ENCODE data around the gene RASA4B. TPM values are rescaled to one million over a fixed set of nuclear protein-coding genes. Genes with fewer than 3 reads are reported as not detected.
"Not testable (repeated sequence)": the region's sequence is repeated elsewhere in the genome, so short reads cannot be mapped to it uniquely, and the experiment has no call there.

Gene RASA4B
- total RNA-seq, 1 donor from 2014 or later: 16.1 TPM

GRCh38 chr7:102456327-102456726 is 61.2 kb downstream of the RASA4B start:
- H3K36me3 Mint-ChIP-seq (ENCODE audit: low read depth): peaks cover 27% of the 10 kb centered on the region
- POLR2A ChIA-PET: interaction anchor here (0.9 to 1.4 kb wide), 4 partner anchors 11 to 93 kb away, joined by 3 to 8 read pairs (median 4); no protein-coding TSS in a partner anchor
- H3K4me1 Mint-ChIP-seq: peaks cover 3% of the 10 kb centered on the region
- ATAC-seq (ENCODE audit: low read depth) (no peak), DNase-seq (no peak)
- H3K9me3 Mint-ChIP-seq: no peaks in the 10 kb centered on the region
- CTCF ChIA-PET: no interaction called here
- no peak overlapping the region for H3K4me3 Mint-ChIP-seq
- H3K27ac Mint-ChIP-seq: no peak overlapping the region
- TF ChIP-seq, protein P1, sequence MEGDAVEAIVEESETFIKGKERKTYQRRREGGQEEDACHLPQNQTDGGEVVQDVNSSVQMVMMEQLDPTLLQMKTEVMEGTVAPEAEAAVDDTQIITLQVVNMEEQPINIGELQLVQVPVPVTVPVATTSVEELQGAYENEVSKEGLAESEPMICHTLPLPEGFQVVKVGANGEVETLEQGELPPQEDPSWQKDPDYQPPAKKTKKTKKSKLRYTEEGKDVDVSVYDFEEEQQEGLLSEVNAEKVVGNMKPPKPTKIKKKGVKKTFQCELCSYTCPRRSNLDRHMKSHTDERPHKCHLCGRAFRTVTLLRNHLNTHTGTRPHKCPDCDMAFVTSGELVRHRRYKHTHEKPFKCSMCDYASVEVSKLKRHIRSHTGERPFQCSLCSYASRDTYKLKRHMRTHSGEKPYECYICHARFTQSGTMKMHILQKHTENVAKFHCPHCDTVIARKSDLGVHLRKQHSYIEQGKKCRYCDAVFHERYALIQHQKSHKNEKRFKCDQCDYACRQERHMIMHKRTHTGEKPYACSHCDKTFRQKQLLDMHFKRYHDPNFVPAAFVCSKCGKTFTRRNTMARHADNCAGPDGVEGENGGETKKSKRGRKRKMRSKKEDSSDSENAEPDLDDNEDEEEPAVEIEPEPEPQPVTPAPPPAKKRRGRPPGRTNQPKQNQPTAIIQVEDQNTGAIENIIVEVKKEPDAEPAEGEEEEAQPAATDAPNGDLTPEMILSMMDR (IDR thresholded peaks at IDR 0.05): no peak
- no peaks in the 10 kb centered on the region for H3K27me3 Mint-ChIP-seq
- intact Hi-C loops (cut with micrococcal nuclease): no loop called here

- no peaks in the 10 kb centered on the region for H3K9me3 Mint-ChIP-seq
- ChIA-PET POLR2A (interaction anchor here (1.1 kb wide), 1 partner anchor 51 kb away, joined by 4 read pairs; no protein-coding TSS in a partner anchor), CTCF (no interaction called here)
- ATAC-seq (ENCODE audit: low read depth): no peak
- peaks cover 24% of the 10 kb centered on the region for H3K36me3 Mint-ChIP-seq (ENCODE audit: low read depth)
- H3K27ac Mint-ChIP-seq: no peak overlapping the region
- peaks cover under 1% of the 10 kb centered on the region for H3K4me1 Mint-ChIP-seq
- no peak overlapping the region for H3K4me3 Mint-ChIP-seq
- intact Hi-C loops (cut with micrococcal nuclease): no loop called here
- TF ChIP-seq, protein P1 (IDR thresholded peaks at IDR 0.05): no peak
- no peaks in the 10 kb centered on the region for H3K27me3 Mint-ChIP-seq
- no peak for DNase-seq
Observed at GRCh38 chr7:102455596-102455995, 62.0 kb downstream of the RASA4B start.

DNA sequence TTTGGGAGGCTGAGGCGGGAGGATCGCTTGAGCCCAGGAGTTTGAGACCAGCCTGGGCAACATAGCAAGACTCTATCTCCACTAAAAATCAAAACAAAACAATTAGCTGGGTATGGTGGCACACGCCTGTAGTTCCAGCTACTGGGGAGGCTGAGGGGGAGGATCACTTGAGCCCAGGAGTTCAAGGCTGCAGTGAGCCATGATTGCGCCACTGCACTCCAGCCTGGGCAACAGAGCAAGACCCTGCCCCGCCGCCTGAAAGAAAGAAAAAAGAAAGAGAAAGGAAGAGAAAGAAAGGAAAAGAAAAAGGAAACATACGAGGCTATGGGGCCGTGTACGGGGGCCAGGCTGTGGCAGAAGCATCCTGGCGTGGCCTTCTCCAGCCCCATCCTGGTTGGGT is 62.6 kb downstream of the RASA4B start:
- CTCF ChIA-PET; DNase-seq; H3K4me1 Mint-ChIP-seq; H3K4me3 Mint-ChIP-seq; H3K27me3 Mint-ChIP-seq; H3K9me3 Mint-ChIP-seq; ATAC-seq (ENCODE audit: low read depth); intact Hi-C loops (cut with micrococcal nuclease); H3K27ac Mint-ChIP-seq: not testable (repeated sequence)
- POLR2A ChIA-PET: interaction anchor here (1.1 to 1.4 kb wide), 4 partner anchors 9 to 50 kb away, joined by 3 to 4 read pairs (median 3); partner anchors contain the start of genes ALKBH4 and LRWD1
- H3K36me3 Mint-ChIP-seq (ENCODE audit: low read depth): peaks cover 25% of the 10 kb centered on the region

DNA sequence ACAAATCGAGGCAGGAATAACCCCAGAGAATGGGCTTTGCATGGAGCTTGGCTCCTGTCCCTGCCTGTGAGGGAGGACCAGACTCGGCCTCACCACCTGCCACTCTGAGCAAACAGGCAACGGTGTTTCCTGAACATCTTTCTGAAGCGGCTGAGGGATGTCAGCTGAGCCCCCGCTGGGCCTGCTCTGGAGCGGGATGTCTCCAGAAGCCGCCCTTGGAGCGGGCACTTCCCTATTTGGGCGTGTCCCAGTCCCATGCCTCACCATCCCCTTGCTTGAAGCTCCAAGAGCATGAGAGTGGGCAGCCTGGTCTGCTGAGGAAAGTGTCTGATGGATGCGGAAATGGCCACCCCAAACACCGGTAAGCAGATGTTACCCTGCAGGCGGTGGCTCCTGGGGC is 63.1 kb downstream of the RASA4B start:
- no peak overlapping the region for H3K4me3 Mint-ChIP-seq
- POLR2A ChIA-PET: interaction anchor here (1.1 to 1.4 kb wide), 4 partner anchors 10 to 46 kb away, joined by 3 to 4 read pairs (median 3); partner anchors contain the start of genes ALKBH4 and LRWD1
- no peaks in the 10 kb centered on the region for H3K9me3 Mint-ChIP-seq
- no peak for DNase-seq
- ATAC-seq (ENCODE audit: low read depth): no peak
- TF ChIP-seq, protein P1 (IDR thresholded peaks at IDR 0.05): no peak
- intact Hi-C loops (cut with micrococcal nuclease): no loop called here
- H3K27ac Mint-ChIP-seq: no peak overlapping the region
- peaks cover 5% of the 10 kb centered on the region for H3K4me1 Mint-ChIP-seq
- peaks cover 25% of the 10 kb centered on the region for H3K36me3 Mint-ChIP-seq (ENCODE audit: low read depth)
- H3K27me3 Mint-ChIP-seq: no peaks in the 10 kb centered on the region
- CTCF ChIA-PET: no interaction called here

DNA sequence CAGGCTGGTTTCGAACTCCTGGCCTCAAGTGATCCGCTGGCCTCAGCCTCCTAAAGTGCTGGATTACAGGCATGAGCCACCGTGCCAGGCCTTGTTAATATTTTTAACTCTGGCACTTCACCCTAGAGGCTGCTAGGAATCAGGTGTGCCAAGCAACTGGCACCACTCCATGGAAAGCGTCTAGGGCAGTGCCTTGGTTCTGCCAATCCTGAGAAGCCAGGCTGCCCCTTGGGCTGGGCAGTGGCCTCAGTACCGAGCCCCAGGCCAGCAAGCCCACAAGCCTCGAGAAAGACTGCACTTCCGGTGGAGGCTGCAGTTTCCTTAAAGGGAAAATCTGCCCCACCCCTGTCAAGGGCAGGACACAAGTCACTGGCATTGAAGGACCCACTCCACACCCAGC is 64.3 kb downstream of the RASA4B start:
- TF ChIP-seq, protein P1 (IDR thresholded peaks at IDR 0.05): no peak
- H3K27ac Mint-ChIP-seq: no peak overlapping the region
- no peaks in the 10 kb centered on the region for H3K27me3 Mint-ChIP-seq
- DNase-seq (no peak), ATAC-seq (ENCODE audit: low read depth) (no peak)
- ChIA-PET CTCF (interaction anchor here (9.9 kb wide), 1 partner anchor 45 kb away, joined by 219 read pairs; no protein-coding TSS in a partner anchor), POLR2A (interaction anchor here (1.6 to 16.7 kb wide), 2 partner anchors 12 to 34 kb away, joined by 4 to 886 read pairs; partner anchors contain the start of genes ALKBH4, LRWD1 and ORAI2)
- H3K4me3 Mint-ChIP-seq: no peak overlapping the region
- peaks cover 24% of the 10 kb centered on the region for H3K36me3 Mint-ChIP-seq (ENCODE audit: low read depth)
- peaks cover 9% of the 10 kb centered on the region for H3K4me1 Mint-ChIP-seq
- intact Hi-C loops (cut with micrococcal nuclease): no loop called here
- no peaks in the 10 kb centered on the region for H3K9me3 Mint-ChIP-seq
